ENCODE measurements around the gene NFIC.

DNA sequence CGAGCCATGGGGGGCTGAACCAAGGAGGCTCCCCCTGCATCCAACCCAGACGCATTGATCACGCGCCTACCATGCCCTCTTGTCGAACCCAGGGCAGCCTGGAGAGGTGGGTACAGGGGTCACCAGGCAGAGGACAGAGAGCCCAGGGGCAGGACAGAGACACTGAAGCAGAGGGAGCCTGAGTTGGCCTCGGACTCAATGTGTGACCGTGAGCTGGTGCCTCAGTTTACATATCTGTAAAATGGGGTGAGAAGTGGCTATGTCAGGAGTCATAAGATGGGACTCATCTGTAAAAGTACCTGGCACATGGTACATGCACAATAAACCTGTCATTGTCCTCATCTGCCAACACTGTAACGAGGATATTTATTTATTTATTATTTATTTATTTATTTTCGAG is 24.1 kb upstream of the NFIC start:
- TF ChIP-seq, protein P1, sequence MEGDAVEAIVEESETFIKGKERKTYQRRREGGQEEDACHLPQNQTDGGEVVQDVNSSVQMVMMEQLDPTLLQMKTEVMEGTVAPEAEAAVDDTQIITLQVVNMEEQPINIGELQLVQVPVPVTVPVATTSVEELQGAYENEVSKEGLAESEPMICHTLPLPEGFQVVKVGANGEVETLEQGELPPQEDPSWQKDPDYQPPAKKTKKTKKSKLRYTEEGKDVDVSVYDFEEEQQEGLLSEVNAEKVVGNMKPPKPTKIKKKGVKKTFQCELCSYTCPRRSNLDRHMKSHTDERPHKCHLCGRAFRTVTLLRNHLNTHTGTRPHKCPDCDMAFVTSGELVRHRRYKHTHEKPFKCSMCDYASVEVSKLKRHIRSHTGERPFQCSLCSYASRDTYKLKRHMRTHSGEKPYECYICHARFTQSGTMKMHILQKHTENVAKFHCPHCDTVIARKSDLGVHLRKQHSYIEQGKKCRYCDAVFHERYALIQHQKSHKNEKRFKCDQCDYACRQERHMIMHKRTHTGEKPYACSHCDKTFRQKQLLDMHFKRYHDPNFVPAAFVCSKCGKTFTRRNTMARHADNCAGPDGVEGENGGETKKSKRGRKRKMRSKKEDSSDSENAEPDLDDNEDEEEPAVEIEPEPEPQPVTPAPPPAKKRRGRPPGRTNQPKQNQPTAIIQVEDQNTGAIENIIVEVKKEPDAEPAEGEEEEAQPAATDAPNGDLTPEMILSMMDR (IDR thresholded peaks at IDR 0.05): no peak
- TF ChIP-seq EP300 (IDR thresholded peaks at IDR 0.05) (no peak), POLR2AphosphoS5 (IDR thresholded peaks at IDR 0.05) (no peak), POLR2A (IDR thresholded peaks at IDR 0.05) (no peak)

Data from upper lobe of left lung (tissue), 4 donors.